ENCODE data around the gene ABCA1. TPM values are rescaled to one million over a fixed set of nuclear protein-coding genes. Genes with fewer than 3 reads are reported as not detected.
"Not testable (repeated sequence)": the region's sequence is repeated elsewhere in the genome, so short reads cannot be mapped to it uniquely, and the experiment has no call there.

Gene ABCA1
- 1 to 10 TPM in 1 of 2 experiments, under 1 TPM in 1; 0.93 to 1.6 TPM for total RNA-seq

- H3K27me3 Mint-ChIP-seq = peaks cover 32% of the 10 kb centered on the region
- POLR2A ChIA-PET = interaction anchor here (1.0 to 2.5 kb wide), 5 partner anchors 34 to 181 kb away, joined by 3 to 20 read pairs (median 6); partner anchors contain the start of gene NIPSNAP3A
- H3K4me3 Mint-ChIP-seq = peak within 1 kb of the TSS; percentile 80
- H3K36me3 Mint-ChIP-seq (ENCODE audit: low read depth) = no peaks in the 10 kb centered on the region
- peak; percentile 67 for DNase-seq
- H3K9me3 Mint-ChIP-seq = no peaks in the 10 kb centered on the region
- no peak within 1 kb of the TSS for H3K27ac Mint-ChIP-seq
- CTCF ChIA-PET = interaction anchor here (0.7 to 3.2 kb wide), 7 partner anchors 17 to 231 kb away, joined by 3 to 15 read pairs (median 5); no protein-coding TSS in a partner anchor
- peaks cover 24% of the 10 kb centered on the region for H3K4me1 Mint-ChIP-seq
These were observed at the start of gene ABCA1 for GRCh38 chr9:104927912-104928740. ABCA1 (minus strand) TSS chr9:104928155; CDS start chr9:104903679, 24,476 bp downstream.

- no peak overlapping the region for H3K27ac Mint-ChIP-seq
- DNase-seq = no peak
- peaks cover 25% of the 10 kb centered on the region for H3K27me3 Mint-ChIP-seq
- no peaks in the 10 kb centered on the region for H3K9me3 Mint-ChIP-seq
- no peak overlapping the region for H3K4me3 Mint-ChIP-seq
- peaks cover 4% of the 10 kb centered on the region for H3K4me1 Mint-ChIP-seq
- ChIA-PET POLR2A (interaction anchor here (1.8 kb wide), 1 partner anchor 13 kb away, joined by 4 read pairs; no protein-coding TSS in a partner anchor), CTCF (no interaction called here)
- no peaks in the 10 kb centered on the region for H3K36me3 Mint-ChIP-seq (ENCODE audit: low read depth)
These were observed 49.6 kb upstream of the ABCA1 start for GRCh38 chr9:104977580-104977979.

GRCh38 chr9:104977168-104977567 lies 49.2 kb upstream of the ABCA1 start:
- Mint-ChIP-seq H3K4me3 (no peak overlapping the region), H3K4me1 (peaks cover 4% of the 10 kb centered on the region), H3K9me3 (no peaks in the 10 kb centered on the region), H3K36me3 (ENCODE audit: low read depth) (no peaks in the 10 kb centered on the region), H3K27me3 (peaks cover 25% of the 10 kb centered on the region), H3K27ac (no peak overlapping the region)
- CTCF ChIA-PET = no interaction called here
- POLR2A ChIA-PET = interaction anchor here (1.8 kb wide), 1 partner anchor 14 kb away, joined by 4 read pairs; no protein-coding TSS in a partner anchor
- DNase-seq = no peak

GRCh38 chr9:104975966-104976595 lies 48.1 kb upstream of the ABCA1 start:
- H3K36me3 Mint-ChIP-seq (ENCODE audit: low read depth); H3K4me1 Mint-ChIP-seq; H3K27ac Mint-ChIP-seq; H3K4me3 Mint-ChIP-seq; CTCF ChIA-PET; H3K9me3 Mint-ChIP-seq; POLR2A ChIA-PET; DNase-seq: not testable (repeated sequence)
- H3K27me3 Mint-ChIP-seq = peaks cover 23% of the 10 kb centered on the region

GRCh38 chr9:104974053-104974962 lies 46.4 kb upstream of the ABCA1 start:
- Mint-ChIP-seq H3K4me3 (no peak overlapping the region), H3K4me1 (peaks cover 2% of the 10 kb centered on the region), H3K27me3 (peaks cover 32% of the 10 kb centered on the region), H3K36me3 (ENCODE audit: low read depth) (no peaks in the 10 kb centered on the region), H3K9me3 (no peaks in the 10 kb centered on the region), H3K27ac (no peak overlapping the region)
- ChIA-PET CTCF (no interaction called here), POLR2A (no interaction called here)
- DNase-seq = no peak

- peaks cover 12% of the 10 kb centered on the region for H3K4me1 Mint-ChIP-seq
- POLR2A ChIA-PET = interaction anchor here (1.1 to 1.4 kb wide), 2 partner anchors 11 to 19 kb away, joined by 3 to 4 read pairs; no protein-coding TSS in a partner anchor
- no peaks in the 10 kb centered on the region for H3K36me3 Mint-ChIP-seq (ENCODE audit: low read depth)
- no peaks in the 10 kb centered on the region for H3K9me3 Mint-ChIP-seq
- H3K4me3 Mint-ChIP-seq = no peak overlapping the region
- peaks cover 32% of the 10 kb centered on the region for H3K27me3 Mint-ChIP-seq
- CTCF ChIA-PET = interaction anchor here (0.9 kb wide), 1 partner anchor 10 kb away, joined by 3 read pairs; no protein-coding TSS in a partner anchor
- DNase-seq = no peak
- H3K27ac Mint-ChIP-seq = no peak overlapping the region
These were observed 44.4 kb upstream of the ABCA1 start for GRCh38 chr9:104972242-104972866.

GRCh38 chr9:104971511-104971910 lies 43.6 kb upstream of the ABCA1 start:
- Mint-ChIP-seq H3K36me3 (ENCODE audit: low read depth) (no peaks in the 10 kb centered on the region), H3K27ac (no peak overlapping the region), H3K4me3 (no peak overlapping the region), H3K27me3 (peaks cover 30% of the 10 kb centered on the region), H3K4me1 (peaks cover 12% of the 10 kb centered on the region), H3K9me3 (no peaks in the 10 kb centered on the region)
- POLR2A ChIA-PET = no interaction called here
- DNase-seq = no peak
- CTCF ChIA-PET = interaction anchor here (1.3 kb wide), 2 partner anchors 18 to 45 kb away, joined by 3 read pairs; no protein-coding TSS in a partner anchor

- CTCF ChIA-PET = interaction anchor here (0.6 to 1.3 kb wide), 4 partner anchors 15 to 186 kb away, joined by 3 read pairs; no protein-coding TSS in a partner anchor
- H3K4me3 Mint-ChIP-seq = no peak overlapping the region
- POLR2A ChIA-PET = interaction anchor here (0.5 to 2.8 kb wide), 2 partner anchors 21 to 146 kb away, joined by 3 to 14 read pairs; no protein-coding TSS in a partner anchor
These were observed 42.5 kb upstream of the ABCA1 start for GRCh38 chr9:104970271-104970987.

GRCh38 chr9:104969116-104969515 lies 41.2 kb upstream of the ABCA1 start:
- H3K27me3 Mint-ChIP-seq = peaks cover 25% of the 10 kb centered on the region
- H3K4me1 Mint-ChIP-seq = peaks cover 10% of the 10 kb centered on the region
- DNase-seq = no peak
- ChIA-PET POLR2A (interaction anchor here (0.9 to 2.8 kb wide), 3 partner anchors 21 to 42 kb away, joined by 3 to 14 read pairs (median 8); no protein-coding TSS in a partner anchor), CTCF (interaction anchor here (1.7 to 2.4 kb wide), 2 partner anchors 42 to 70 kb away, joined by 3 to 15 read pairs; partner anchors contain the start of gene ABCA1)
- H3K9me3 Mint-ChIP-seq = no peaks in the 10 kb centered on the region
- H3K4me3 Mint-ChIP-seq = peak overlapping the region; percentile 79
- H3K27ac Mint-ChIP-seq = no peak overlapping the region
- H3K36me3 Mint-ChIP-seq (ENCODE audit: low read depth) = no peaks in the 10 kb centered on the region

More at GRCh38 chr9:104970271-104970987, 42.5 kb upstream of the ABCA1 start:
- Mint-ChIP-seq H3K36me3 (ENCODE audit: low read depth) (no peaks in the 10 kb centered on the region), H3K9me3 (no peaks in the 10 kb centered on the region), H3K27me3 (peaks cover 30% of the 10 kb centered on the region), H3K4me1 (peaks cover 12% of the 10 kb centered on the region), H3K27ac (no peak overlapping the region)
- no peak for DNase-seq

GRCh38 chr9:104968025-104968982 lies 40.3 kb upstream of the ABCA1 start:
- CTCF ChIA-PET = interaction anchor here (0.7 to 2.4 kb wide), 5 partner anchors 17 to 332 kb away, joined by 3 to 15 read pairs (median 3); partner anchors contain the start of gene ABCA1
- H3K27me3 Mint-ChIP-seq = peaks cover 22% of the 10 kb centered on the region
- H3K27ac Mint-ChIP-seq = peak overlapping the region; percentile 36
- H3K4me1 Mint-ChIP-seq = peaks cover 10% of the 10 kb centered on the region
- H3K36me3 Mint-ChIP-seq (ENCODE audit: low read depth) = no peaks in the 10 kb centered on the region
- no peaks in the 10 kb centered on the region for H3K9me3 Mint-ChIP-seq
- H3K4me3 Mint-ChIP-seq = peak overlapping the region; percentile 79
- POLR2A ChIA-PET = interaction anchor here (0.9 to 2.8 kb wide), 4 partner anchors 21 to 41 kb away, joined by 3 to 14 read pairs (median 7); partner anchors contain the start of gene ABCA1
- peak; percentile 89 for DNase-seq
